Epithelial cell of proximal tubule (primary cell): ENCODE measurements around the gene CTTNBP2NL. TPM values are rescaled to one million over a fixed set of nuclear protein-coding genes. Genes with fewer than 3 reads are reported as not detected.

Experiments used
- DNase-seq: peaks from one replicate; pipeline ENCODE4 v3.0.0-alpha.2; 2011; ENCODE audit warnings: low read depth
- H3K4me3 ChIP-seq: 2 replicates; pipeline ENCODE4 v1.5.1; 2011; ENCODE audit warnings: low read depth, mild to moderate bottlenecking, low read length
- CTCF ChIP-seq: conservative IDR thresholded peaks from 2 replicates; pipeline ENCODE4 v1.5.1; 2012; ENCODE audit warnings: low read depth, mild to moderate bottlenecking, low read length
- total RNA-seq: library from RNA; depleted of rRNA; stranded (reverse); fragments of >200 nt; gene quantifications from 2 replicates; pipeline ENCODE4 v1.2.3, GENCODE V29; 2015

The CTTNBP2NL gene
- total RNA-seq, 1 donor from 2014 or later, result 27.2 TPM

- no peak for DNase-seq
- H3K4me3 ChIP-seq, result no peak overlapping the region
- no peak for TF ChIP-seq CTCF
Measured at GRCh38 chr1:112453876-112454275, 57.9 kb downstream of the CTTNBP2NL start.

- no peak for TF ChIP-seq CTCF
- DNase-seq, result no peak
Measured at GRCh38 chr1:112454316-112454715, 58.3 kb downstream of the CTTNBP2NL start.

GRCh38 chr1:112457241-112457640 lies 61.2 kb downstream of the CTTNBP2NL start:
- H3K4me3 ChIP-seq, result no peak overlapping the region
- DNase-seq, result no peak
- TF ChIP-seq CTCF, result no peak

More at GRCh38 chr1:112454316-112454715, 58.3 kb downstream of the CTTNBP2NL start:
- H3K4me3 ChIP-seq, result no peak overlapping the region

GRCh38 chr1:112457955-112458354 lies 61.9 kb downstream of the CTTNBP2NL start:
- no peak for TF ChIP-seq CTCF
- H3K4me3 ChIP-seq, result no peak overlapping the region

DNA sequence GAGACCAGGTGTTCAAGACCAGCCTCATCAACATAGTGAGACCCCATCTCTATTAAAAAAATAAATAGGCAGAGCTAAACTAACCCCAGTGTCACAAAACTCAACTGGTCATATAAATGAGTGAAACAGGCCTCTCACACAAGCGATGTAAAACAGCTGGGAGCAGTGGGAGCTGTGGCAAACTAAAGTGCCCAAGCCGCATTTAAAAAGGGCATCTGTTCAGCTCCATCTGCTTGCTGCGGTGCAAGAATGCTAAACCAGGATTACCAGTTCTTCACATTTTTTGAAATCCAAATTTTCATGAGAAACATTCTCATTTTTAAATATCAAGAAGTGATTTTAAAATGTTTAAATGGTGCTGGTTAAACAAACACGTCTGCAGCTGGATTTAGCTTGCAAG lies 62.7 kb downstream of the CTTNBP2NL start:
- H3K4me3 ChIP-seq, result no peak overlapping the region
- no peak for DNase-seq
- TF ChIP-seq CTCF, result no peak

More at GRCh38 chr1:112457955-112458354, 61.9 kb downstream of the CTTNBP2NL start:
- no peak for DNase-seq

GRCh38 chr1:112460615-112461014 lies 64.6 kb downstream of the CTTNBP2NL start:
- no peak for DNase-seq

More at GRCh38 chr1:112460615-112461014, 64.6 kb downstream of the CTTNBP2NL start:
- H3K4me3 ChIP-seq, result no peak overlapping the region
- TF ChIP-seq CTCF, result no peak
